Measurements from ENCODE around the gene FBXO44.

Gene FBXO44

DNA sequence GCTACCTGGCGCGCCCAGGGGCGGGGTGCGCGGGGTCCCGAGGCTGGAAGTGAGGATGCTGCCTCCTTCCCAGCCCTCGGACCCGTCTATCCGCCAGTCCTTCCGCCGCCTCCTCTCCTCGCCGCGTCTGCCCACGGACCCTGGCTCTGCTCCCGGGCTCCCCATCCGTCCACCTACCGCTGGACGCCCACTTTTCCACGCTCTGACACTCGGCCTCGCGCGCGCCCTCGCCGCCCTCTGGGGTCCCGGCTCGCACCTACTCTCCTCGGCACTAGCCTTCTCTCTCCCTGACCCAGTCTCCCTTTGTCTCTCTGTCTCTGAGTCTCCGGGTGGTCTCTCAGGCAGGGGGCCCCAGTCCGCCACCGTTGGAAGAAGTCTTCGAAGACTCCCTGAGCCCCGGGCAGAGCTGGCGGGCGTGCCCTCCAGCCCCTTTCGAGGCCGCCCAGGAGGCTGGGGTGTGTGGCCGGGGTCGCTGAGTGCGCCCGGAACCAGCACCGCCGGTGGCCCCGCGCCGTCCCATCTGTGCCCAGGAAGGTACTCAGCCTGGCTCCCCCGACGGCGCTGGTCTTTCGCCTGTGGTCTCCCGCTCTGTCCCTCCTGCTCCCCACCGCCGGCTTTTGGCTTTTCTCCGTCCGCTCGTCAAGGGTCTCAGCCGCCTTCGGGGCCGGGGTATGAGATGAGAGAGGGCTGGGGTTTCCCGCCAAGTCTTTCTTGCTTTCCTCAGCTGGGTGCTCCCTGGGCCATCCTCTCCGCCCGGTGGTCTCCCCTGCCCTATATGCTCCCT is 37.4 kb downstream of the FBXO44 start:
- no peak for DNase-seq

DNA sequence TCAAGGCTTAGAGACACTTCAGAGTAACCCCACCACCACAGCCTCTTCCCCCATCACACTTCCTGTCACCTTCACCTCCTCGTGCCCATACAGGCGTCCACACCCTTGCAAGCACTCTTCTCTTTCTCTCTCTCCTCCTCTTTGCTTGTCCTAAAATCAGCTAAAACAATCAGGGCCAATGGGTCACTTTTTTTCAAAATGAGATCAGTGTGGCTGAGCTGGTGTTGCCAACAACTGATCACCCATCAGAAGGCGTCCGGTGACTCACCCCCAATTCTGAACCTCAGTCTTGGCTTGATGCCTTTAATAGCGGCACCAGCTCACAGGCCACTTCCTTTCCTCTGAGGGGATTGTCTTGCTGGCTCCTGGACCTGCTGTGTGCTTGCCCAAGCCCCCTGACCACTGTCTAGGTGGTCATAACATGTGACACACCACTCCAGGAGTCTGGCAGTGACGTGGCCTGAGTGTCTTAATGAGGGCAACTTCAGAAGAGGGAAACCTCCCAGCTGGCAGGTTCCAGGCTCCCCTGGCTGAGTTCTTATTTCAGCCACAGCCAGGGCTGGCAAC is 38.4 kb downstream of the FBXO44 start:
- DNase-seq: no peak

DNA sequence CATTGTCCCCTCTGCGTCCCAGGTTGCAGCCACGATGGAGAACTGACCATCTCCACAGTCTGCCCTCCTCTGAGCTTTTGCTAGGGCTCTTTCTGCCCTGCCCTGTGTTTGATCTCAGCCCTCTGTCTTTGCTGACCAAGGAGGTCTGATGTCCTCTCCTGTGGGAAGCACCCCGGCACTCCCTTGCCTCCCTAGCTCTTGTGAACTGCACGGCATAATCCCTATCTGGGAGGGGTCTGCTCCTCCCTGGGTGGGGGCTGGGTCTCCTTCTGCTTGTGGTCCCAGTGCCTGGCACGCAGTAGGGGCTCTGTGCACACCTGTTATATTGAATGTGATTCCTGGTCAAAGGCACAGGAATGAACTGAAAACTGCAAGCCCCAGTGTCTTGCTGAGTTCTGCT is 39.2 kb downstream of the FBXO44 start:
- DNase-seq: no peak

DNA sequence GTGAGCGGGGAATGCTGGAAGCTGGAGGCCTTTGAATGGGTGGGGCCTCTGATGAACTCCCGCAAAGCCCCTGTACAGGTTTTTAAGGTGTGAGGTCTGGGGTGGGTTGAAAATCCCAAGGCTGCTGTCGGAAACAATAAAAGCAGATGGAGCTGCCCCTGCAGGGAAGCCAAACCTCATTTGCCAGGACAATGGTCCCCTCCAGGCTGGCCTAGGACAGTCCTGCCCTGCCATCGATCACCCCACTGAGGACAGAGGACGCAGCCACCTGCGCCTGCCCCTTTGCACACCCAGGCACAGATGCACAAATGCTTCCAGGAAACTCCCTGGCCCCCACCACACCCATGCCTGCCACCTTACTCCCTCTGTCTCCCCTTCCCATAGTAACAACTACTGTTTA is 41.2 kb downstream of the FBXO44 start:
- DNase-seq: no peak

- no peak for DNase-seq
Observed at GRCh38 chr1:11697188-11697892, 42.7 kb downstream of the FBXO44 start.

- DNase-seq: no peak
Observed at GRCh38 chr1:11697893-11698210, 43.2 kb downstream of the FBXO44 start.

- DNase-seq: no peak
Observed at GRCh38 chr1:11700601-11701467, 46.2 kb downstream of the FBXO44 start.

DNA sequence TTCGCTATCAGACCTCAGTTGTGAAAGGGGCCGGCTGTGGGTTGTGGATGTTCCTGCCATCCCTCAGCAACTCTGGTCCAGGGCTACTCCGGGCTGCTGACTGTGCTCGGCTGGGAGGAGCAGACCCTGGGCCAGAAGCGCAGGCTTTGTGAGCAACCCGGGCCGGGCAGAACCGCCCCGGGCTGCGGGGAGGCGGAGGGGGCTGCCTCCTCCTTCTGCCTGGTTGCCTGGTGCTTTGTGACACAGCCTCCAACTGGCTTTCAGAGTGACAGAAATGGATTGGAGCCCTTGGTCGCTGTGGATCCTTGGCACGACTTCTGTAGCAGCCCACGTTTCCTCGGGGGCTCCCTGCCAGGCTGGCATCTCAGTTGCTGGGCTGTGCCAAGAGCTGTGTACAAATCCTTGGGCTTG is 46.9 kb downstream of the FBXO44 start:
- no peak for DNase-seq

- DNase-seq: no peak
Observed at GRCh38 chr1:11701981-11702803, 47.5 kb downstream of the FBXO44 start.

DNA sequence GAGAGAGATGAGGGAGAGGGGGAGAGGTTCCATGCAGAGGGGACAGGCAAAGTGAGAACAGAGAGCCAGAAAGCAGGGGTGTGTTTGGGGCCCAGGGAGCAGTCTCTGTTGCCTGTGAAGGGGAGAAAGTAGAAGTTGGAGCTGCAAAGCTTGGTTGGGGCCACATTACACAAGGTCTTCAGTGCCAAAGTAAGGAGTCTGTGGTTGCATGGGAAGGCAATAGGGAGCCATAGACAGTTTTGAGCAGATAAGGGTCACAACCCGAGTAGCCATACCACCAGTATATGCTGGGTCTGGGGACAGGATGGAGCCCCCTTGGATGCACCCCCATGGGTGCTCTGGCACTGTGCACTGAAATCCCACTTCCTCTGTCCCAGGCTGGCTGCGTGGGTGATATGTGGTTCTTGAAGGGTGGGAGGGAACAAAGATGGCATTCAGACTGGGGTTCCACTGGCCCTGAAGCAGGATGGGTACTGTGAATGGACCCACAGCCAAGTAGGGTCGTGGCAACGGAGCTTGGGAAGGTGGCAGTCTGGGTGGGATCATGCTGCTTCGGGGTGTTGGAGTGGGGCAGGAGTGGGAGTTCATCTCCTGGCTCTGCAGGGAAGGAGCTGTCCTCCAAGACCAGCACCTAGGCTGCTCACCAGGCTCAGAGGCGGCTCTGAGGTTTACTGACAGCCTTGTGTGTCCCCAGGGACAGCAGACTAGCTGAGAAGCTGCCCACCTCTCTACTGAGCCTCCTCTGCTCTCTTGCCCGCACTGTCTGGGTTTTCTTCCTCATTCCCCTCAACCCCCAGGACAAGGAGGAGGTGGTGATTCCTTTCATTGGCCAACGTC is 48.9 kb downstream of the FBXO44 start:
- no peak for DNase-seq

DNA sequence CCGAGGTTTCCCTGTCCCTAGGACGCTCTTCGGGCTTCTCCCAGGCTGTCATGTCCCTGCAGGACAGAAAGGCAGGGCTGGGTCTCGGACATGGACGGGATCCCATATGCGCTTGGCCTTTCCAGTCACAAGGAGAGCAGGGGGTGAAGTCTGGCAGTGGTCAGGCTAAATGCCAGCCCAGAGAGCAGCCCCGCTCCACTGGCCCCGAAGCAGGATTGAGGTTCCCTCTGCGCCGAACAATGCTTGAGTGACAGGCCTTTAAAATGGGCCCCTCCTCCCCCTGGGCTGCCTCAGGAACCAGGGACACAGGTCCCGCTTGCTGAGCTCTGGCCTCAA is 49.5 kb downstream of the FBXO44 start:
- DNase-seq: no peak

GRCh38 chr1:11704691-11705475 is 50.2 kb downstream of the FBXO44 start:
- DNase-seq: no peak

DNA sequence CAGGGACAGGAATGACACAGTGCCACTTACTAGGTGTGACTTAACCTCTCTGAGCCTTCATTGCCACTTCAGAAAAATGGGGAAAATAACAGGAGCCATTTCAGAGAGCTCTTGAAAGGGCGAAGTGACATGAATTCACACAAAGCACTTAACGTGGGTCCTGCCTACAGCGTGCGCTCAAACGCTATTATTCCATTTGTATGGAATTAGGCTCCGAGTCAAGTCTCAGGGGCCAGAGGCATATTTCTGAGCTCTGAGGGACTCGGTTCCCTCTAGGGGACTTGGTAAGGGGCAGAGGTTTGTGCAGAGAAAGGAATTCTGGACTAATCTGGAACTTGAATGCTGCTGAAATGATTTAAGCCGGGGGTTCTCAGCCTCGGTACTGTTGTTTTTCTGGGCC is 50.9 kb downstream of the FBXO44 start:
- no peak for DNase-seq

DNA sequence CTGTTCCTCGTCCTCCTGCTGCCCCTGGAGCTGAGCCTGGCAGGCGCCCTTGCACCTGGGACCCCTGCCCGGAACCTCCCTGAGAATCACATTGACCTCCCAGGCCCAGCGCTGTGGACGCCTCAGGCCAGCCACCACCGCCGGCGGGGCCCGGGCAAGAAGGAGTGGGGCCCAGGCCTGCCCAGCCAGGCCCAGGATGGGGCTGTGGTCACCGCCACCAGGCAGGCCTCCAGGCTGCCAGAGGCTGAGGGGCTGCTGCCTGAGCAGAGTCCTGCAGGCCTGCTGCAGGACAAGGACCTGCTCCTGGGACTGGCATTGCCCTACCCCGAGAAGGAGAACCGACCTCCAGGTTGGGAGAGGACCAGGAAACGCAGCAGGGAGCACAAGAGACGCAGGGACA is 51.6 kb downstream of the FBXO44 start:
- no peak for DNase-seq

- DNase-seq: no peak
Observed at GRCh38 chr1:11707621-11708276, 53.1 kb downstream of the FBXO44 start.

- no peak for DNase-seq
Observed at GRCh38 chr1:11708554-11709350, 54.1 kb downstream of the FBXO44 start.

DNA sequence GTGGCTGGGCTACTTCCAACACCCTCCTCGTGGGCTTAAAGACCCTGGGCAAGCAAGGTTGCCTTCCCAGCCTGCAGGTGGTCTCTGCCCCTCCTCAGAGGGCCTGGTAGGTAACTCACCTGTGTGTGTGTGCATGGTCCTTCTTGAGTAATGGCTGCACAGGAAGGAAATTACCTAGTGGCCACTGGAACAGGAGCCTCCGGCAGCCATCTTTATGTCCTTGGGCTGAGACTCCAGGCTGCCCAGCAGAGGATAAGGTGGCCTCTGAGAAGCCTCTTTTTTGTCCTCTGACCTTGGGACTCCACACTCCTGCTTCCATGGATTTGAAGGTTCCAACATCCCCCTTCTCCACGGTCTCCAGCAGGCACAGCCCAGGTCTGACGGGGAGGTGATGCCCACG is 56.8 kb downstream of the FBXO44 start:
- DNase-seq: no peak

- no peak for DNase-seq
Observed at GRCh38 chr1:11712285-11712684, 57.6 kb downstream of the FBXO44 start.

All from DMS 273 treated with DMSO at 0.1 percent for 48 hours (cell line).